H1 (cell line): ENCODE results near the gene AGAP1. TPM values are rescaled to one million over a fixed set of nuclear protein-coding genes. Genes with fewer than 3 reads are reported as not detected.

ENCODE experiments used
- CTCF ChIA-PET: fragments of 300-600 bp; sonication (Branson Sonifier 250); formaldehyde crosslinking; loops from one replicate; lab custom pipeline; 2021; ENCODE audit not compliant: partially characterized antibody; lab: Charles Lee
- POLR2A ChIA-PET: fragments of 300-600 bp; sonication (Branson Sonifier 250); formaldehyde crosslinking; loops from one replicate; lab custom pipeline; 2021; ENCODE audit warnings: inconsistent platforms; ENCODE audit not compliant: partially characterized antibody; lab: Charles Lee
- DNase-seq, 2 experiments: peaks; one replicate each; pipeline versions ENCODE4 v3.0.0 to v3.0.0-alpha.2; 2010 to 2022; ENCODE audit warnings: low spot score in 2 of 2, low read depth in 1 of 2, mixed read lengths in 1 of 2
- FAIRE-seq: peaks from 2 replicates; lab custom pipeline; 2011; peaks lifted over from hg19 to GRCh38; lab: Jason Lieb, UNC
- H2AFZ ChIP-seq: 2 replicates; pipeline ENCODE4 v1.8.1; 2012; ENCODE audit warnings: low read length, inconsistent platforms
- H2AK5ac ChIP-seq: 2 replicates; pipeline ENCODE4 v1.6.1; 2013; ENCODE audit warnings: low read depth, low read length
- H2BK120ac ChIP-seq: replicated peaks from 2 replicates; pipeline ENCODE3; 2013; ENCODE audit warnings: low read depth, low read length, inconsistent platforms
- H2BK12ac ChIP-seq: 2 replicates; pipeline ENCODE4 v1.6.1; 2013; ENCODE audit warnings: low read depth, low read length
- H2BK15ac ChIP-seq: 2 replicates; pipeline ENCODE4 v1.6.1; 2013; ENCODE audit warnings: low read length
- H2BK20ac ChIP-seq: 2 replicates; pipeline ENCODE4 v1.6.1; 2013; ENCODE audit warnings: low read length
- H2BK5ac ChIP-seq: 2 replicates; pipeline ENCODE4 v1.6.1; 2013; ENCODE audit warnings: low read depth, low read length
- H3K14ac ChIP-seq: 2 replicates; pipeline ENCODE4 v1.6.1; 2013; ENCODE audit warnings: inconsistent platforms; ENCODE audit not compliant: insufficient read length
- H3K18ac ChIP-seq: 2 replicates; pipeline ENCODE4 v1.6.1; 2013; ENCODE audit warnings: low read length; ENCODE audit errors: extremely low read depth
- H3K23ac ChIP-seq: 2 replicates; pipeline ENCODE4 v1.6.1; 2013; ENCODE audit warnings: inconsistent platforms; ENCODE audit not compliant: insufficient read length
- H3K23me2 ChIP-seq: 2 replicates; pipeline ENCODE4 v1.6.1; 2013; ENCODE audit warnings: low read depth, low read length
- H3K27ac ChIP-seq: 2 replicates; pipeline ENCODE4 v1.6.1; 2011; ENCODE audit warnings: low read depth, low read length, inconsistent platforms
- H3K27me3 ChIP-seq, 4 experiments: replicated peaks in 1 of 4; 1 replicate in 1 of 4; 2 replicates in 3 of 4; pipeline versions ENCODE4 v1.6.1 to v1.8.1; 2011 to 2013; ENCODE audit warnings: low read length in 3 of 4, mild to moderate bottlenecking in 3 of 4, inconsistent platforms in 2 of 4, mixed read lengths in 2 of 4, moderate library complexity in 1 of 4; ENCODE audit not compliant: control insufficient read depth in 3 of 4, insufficient read depth in 3 of 4; ENCODE audit errors: extremely low read depth in 1 of 4
- H3K36me3 ChIP-seq, 4 experiments: 2 replicates each; pipeline versions ENCODE4 v1.6.1 to v1.8.1; 2011 to 2013; ENCODE audit warnings: mild to moderate bottlenecking in 4 of 4, low read length in 3 of 4, moderate library complexity in 2 of 4, control low read depth in 1 of 4, inconsistent platforms in 1 of 4; ENCODE audit not compliant: insufficient read depth in 4 of 4, control insufficient read depth in 2 of 4
- H3K4ac ChIP-seq: replicated peaks from 2 replicates; pipeline ENCODE3; 2013; ENCODE audit warnings: low read length, low read depth, mixed read lengths, inconsistent platforms; ENCODE audit not compliant: insufficient read length
- H3K4me1 ChIP-seq, 4 experiments: replicated peaks in 1 of 4; 1 replicate in 1 of 4; 2 replicates in 3 of 4; pipeline versions ENCODE4 v1.6.1 to v1.8.1; 2011 to 2013; ENCODE audit warnings: low read length in 3 of 4, inconsistent platforms in 2 of 4, mixed read lengths in 1 of 4; ENCODE audit not compliant: insufficient read depth in 4 of 4, control insufficient read depth in 3 of 4
- H3K4me2 ChIP-seq, 2 experiments: 2 replicates each; pipeline versions ENCODE4 v1.6.1 to v1.8.1; 2011 to 2013; ENCODE audit warnings: low read depth in 2 of 2, low read length in 2 of 2, control low read depth in 1 of 2, inconsistent platforms in 1 of 2, mild to moderate bottlenecking in 1 of 2; ENCODE audit not compliant: insufficient read depth in 1 of 2
- H3K4me3 ChIP-seq, 4 experiments: fragments of 200-600, 300-600 bp in 1 of 4; sonication (generic), shearing (Covaris generic), sonication (Bioruptor Twin) in 1 of 4; 2 replicates each; pipeline versions ENCODE4 v1.5.1 to v1.8.1; 2011 to 2016; ENCODE audit warnings: low read length in 4 of 4, low read depth in 3 of 4, control low read depth in 2 of 4, inconsistent platforms in 2 of 4, mild to moderate bottlenecking in 2 of 4, mixed read lengths in 1 of 4, moderate library complexity in 1 of 4; ENCODE audit not compliant: insufficient read depth in 2 of 4; ENCODE audit errors: extremely low read depth in 1 of 4
- H3K56ac ChIP-seq: replicated peaks from 2 replicates; pipeline ENCODE3; 2013; ENCODE audit warnings: low read depth, mild to moderate bottlenecking, mixed read lengths, low read length, inconsistent platforms; ENCODE audit not compliant: insufficient read length
- H3K79me1 ChIP-seq: 2 replicates; pipeline ENCODE4 v1.6.1; 2013; ENCODE audit warnings: low read depth, low read length, control low read depth
- H3K79me2 ChIP-seq, 2 experiments: 2 replicates each; pipeline versions ENCODE4 v1.6.1 to v1.8.1; 2012 to 2013; ENCODE audit warnings: low read length in 2 of 2, mild to moderate bottlenecking in 2 of 2, inconsistent platforms in 1 of 2; ENCODE audit not compliant: insufficient read depth in 2 of 2, control insufficient read depth in 1 of 2
- H3K9ac ChIP-seq, 4 experiments: replicated peaks in 1 of 4; 1 replicate in 1 of 4; 2 replicates in 3 of 4; pipeline versions ENCODE4 v1.6.1 to v1.8.1; 2011 to 2013; ENCODE audit warnings: low read depth in 3 of 4, low read length in 3 of 4, control low read depth in 2 of 4, mild to moderate bottlenecking in 2 of 4, moderate library complexity in 2 of 4, inconsistent platforms in 1 of 4; ENCODE audit errors: extremely low read depth in 1 of 4
- H3K9me3 ChIP-seq, 2 experiments: 2 replicates each; pipeline versions ENCODE4 v1.6.1 to v1.8.1; 2012 to 2013; ENCODE audit warnings: mild to moderate bottlenecking in 2 of 2, moderate library complexity in 2 of 2, control low read depth in 1 of 2, inconsistent platforms in 1 of 2, low read depth in 1 of 2, low read length in 1 of 2, mixed read lengths in 1 of 2; ENCODE audit not compliant: insufficient read depth in 2 of 2
- H4K20me1 ChIP-seq, 2 experiments: replicated peaks in 1 of 2; 2 replicates each; pipeline versions ENCODE3 to v1.8.1; 2011 to 2013; ENCODE audit warnings: inconsistent platforms in 2 of 2, low read length in 2 of 2, mild to moderate bottlenecking in 1 of 2; ENCODE audit not compliant: insufficient read depth in 2 of 2, control insufficient read depth in 1 of 2
- H4K5ac ChIP-seq: 2 replicates; pipeline ENCODE4 v1.6.1; 2013; ENCODE audit warnings: low read length, low read depth, mixed read lengths, inconsistent platforms; ENCODE audit not compliant: insufficient read length
- H4K8ac ChIP-seq: 2 replicates; pipeline ENCODE4 v1.8.0; 2013; ENCODE audit warnings: mild to moderate bottlenecking, moderate library complexity, low read length, inconsistent platforms; ENCODE audit not compliant: insufficient read depth; ENCODE audit errors: extremely low read depth
- H4K91ac ChIP-seq: replicated peaks from 2 replicates; pipeline ENCODE3; 2013; ENCODE audit warnings: low read length, mixed read lengths, inconsistent platforms; ENCODE audit not compliant: insufficient read length
- WGBS, 2 experiments: shearing (Covaris generic) in 1 of 2; methylation state at CpG; one replicate each; pipeline versions ENCODE4 v1.1.6 to v1.1.7; 2013 to 2015; ENCODE audit warnings: low lambda C conversion rate in 2 of 2, mixed read lengths in 2 of 2, inconsistent platforms in 1 of 2, low coverage in 1 of 2, missing lambda C conversion rate in 1 of 2; ENCODE audit not compliant: insufficient replicate concordance in 2 of 2, insufficient coverage in 1 of 2, insufficient read length in 1 of 2; ENCODE audit errors: extremely low coverage in 1 of 2, missing lambda C conversion rate in 1 of 2; 5-methylcytosine and 5-hydroxymethylcytosine counted together
- polyA plus RNA-seq, 7 experiments: library from polyadenylated mRNA; depleted of rRNA in 3 of 7; stranded (reverse) in 5 of 7; unstranded in 2 of 7; fragments of >200 nt in 5 of 7; fragments of 200-250 nt in 2 of 7; gene quantifications; 1 replicate in 5 of 7; 2 replicates in 1 of 7; 4 replicates in 1 of 7; pipeline versions ENCODE4 v1.2.1 to v1.2.3, GENCODE V29; 2011 to 2013; ENCODE audit warnings: missing spikeins in 2 of 7, mixed read lengths in 2 of 7
- total RNA-seq: library from RNA; stranded (reverse); fragmentation: NEBNext Ultra II Directional; extraction: Animal tissue kit (Norgen Biotek cat#: 25700); gene quantifications from 2 replicates; pipeline ENCODE4 v1.2.1, GENCODE V29; 2021

The AGAP1 gene
- total and polyA plus RNA-seq, 2 of the 8 experiments (the other 6 are each of a cell fraction or from before 2014, with no cell fraction given), result 18.1 to 39.4 TPM

GRCh38 chr2:235679471-235679870, 185.6 kb downstream of the AGAP1 start:
- no peak for FAIRE-seq
- ChIA-PET CTCF (interaction anchor here (1.5 to 1.8 kb wide), 2 partner anchors 8 to 21 kb away, joined by 4 read pairs; no protein-coding TSS in a partner anchor), POLR2A (no interaction called here)
- Histone ChIP-seq H3K56ac (no peak overlapping the region), H2BK15ac (no peak overlapping the region), H2BK20ac (no peak overlapping the region), H3K79me2 (peaks cover 3 to 77% of the 10 kb centered on the region in 2 experiments; a peak in 3 of 4 replicates), H3K23ac (no peak overlapping the region), H3K36me3 (no peaks in the 10 kb centered on the region), H3K14ac (no peak overlapping the region), H3K27me3 (no peaks in the 10 kb centered on the region), H3K18ac (no peak overlapping the region), H2BK120ac (no peak overlapping the region), H4K20me1 (peaks cover 13 to 23% of the 10 kb centered on the region in 2 experiments), H3K4ac (no peak overlapping the region), H3K79me1 (peaks cover 18% of the 10 kb centered on the region), H3K4me1 (peaks cover 0 to 4% (median 2%) of the 10 kb centered on the region in 4 experiments; a peak in 3 of 7 replicates), H3K9me3 (no peaks in the 10 kb centered on the region), H3K9ac (no peak overlapping the region), H2BK5ac (no peak overlapping the region), H3K4me3 (no peak overlapping the region), H4K8ac (no peak overlapping the region), H2AK5ac (no peak overlapping the region), H4K91ac (no peak overlapping the region), H3K23me2 (no peaks in the 10 kb centered on the region), H2AFZ (no peak overlapping the region), H3K27ac (no peak overlapping the region), H3K4me2 (no peak overlapping the region), H2BK12ac (no peak overlapping the region), H4K5ac (no peak overlapping the region)
- 94% methylated on average over 5 of the region's 5 CpGs; no CpG with 5 or more reads in 1 of the 2 experiments for WGBS, 2 experiments
- no peak for DNase-seq
